ENCODE results near the gene LSM10.

DNA sequence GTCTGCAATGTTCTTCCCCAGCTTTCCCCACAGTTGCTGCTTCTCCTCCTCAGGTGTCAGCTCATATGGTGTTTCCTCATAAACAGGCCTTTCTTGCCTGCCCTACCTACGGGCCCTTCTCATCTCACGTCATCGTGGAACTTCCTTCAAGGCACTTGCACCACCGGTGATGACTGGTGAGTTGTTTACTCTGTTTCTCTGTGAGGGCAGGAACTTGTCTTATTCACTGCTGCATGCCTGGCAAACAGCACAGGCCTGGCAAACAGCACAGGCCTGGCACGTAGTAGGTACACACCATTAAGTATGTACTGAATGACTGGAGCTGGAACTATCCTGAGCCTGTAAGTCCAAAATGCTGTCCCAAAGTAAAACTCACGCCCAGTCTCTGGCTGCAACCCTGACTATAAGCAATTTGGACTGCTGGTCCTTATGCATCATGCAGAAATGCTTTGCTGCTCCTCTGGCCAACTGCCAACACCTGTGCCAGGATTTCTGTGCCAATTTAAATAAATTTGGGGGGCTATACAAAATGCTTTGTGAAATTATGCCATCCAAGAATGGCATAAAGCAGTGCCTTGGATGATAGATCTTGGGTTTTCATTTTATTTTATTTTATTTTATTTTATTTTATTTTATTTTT lies 37.7 kb downstream of the LSM10 start:
- TF ChIP-seq, protein P1, sequence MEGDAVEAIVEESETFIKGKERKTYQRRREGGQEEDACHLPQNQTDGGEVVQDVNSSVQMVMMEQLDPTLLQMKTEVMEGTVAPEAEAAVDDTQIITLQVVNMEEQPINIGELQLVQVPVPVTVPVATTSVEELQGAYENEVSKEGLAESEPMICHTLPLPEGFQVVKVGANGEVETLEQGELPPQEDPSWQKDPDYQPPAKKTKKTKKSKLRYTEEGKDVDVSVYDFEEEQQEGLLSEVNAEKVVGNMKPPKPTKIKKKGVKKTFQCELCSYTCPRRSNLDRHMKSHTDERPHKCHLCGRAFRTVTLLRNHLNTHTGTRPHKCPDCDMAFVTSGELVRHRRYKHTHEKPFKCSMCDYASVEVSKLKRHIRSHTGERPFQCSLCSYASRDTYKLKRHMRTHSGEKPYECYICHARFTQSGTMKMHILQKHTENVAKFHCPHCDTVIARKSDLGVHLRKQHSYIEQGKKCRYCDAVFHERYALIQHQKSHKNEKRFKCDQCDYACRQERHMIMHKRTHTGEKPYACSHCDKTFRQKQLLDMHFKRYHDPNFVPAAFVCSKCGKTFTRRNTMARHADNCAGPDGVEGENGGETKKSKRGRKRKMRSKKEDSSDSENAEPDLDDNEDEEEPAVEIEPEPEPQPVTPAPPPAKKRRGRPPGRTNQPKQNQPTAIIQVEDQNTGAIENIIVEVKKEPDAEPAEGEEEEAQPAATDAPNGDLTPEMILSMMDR (IDR thresholded peaks at IDR 0.05; ENCODE audit: extremely low read depth in 1 of 2, insufficient read depth in 1 of 2, low read depth in 1 of 2, low read length in 2 of 2): no peak
- TF ChIP-seq, protein P2, sequence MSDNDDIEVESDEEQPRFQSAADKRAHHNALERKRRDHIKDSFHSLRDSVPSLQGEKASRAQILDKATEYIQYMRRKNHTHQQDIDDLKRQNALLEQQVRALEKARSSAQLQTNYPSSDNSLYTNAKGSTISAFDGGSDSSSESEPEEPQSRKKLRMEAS (IDR thresholded peaks at IDR 0.05; ENCODE audit: insufficient read depth, insufficient read length): no peak
- TF ChIP-seq POLR2AphosphoS5 (IDR thresholded peaks at IDR 0.05; ENCODE audit: insufficient read depth, low read depth, low read length): no peak
- TF ChIP-seq FOS (IDR thresholded peaks at IDR 0.05; ENCODE audit: borderline replicate concordance, insufficient read depth, low read length): no peak

Data from endothelial cell of umbilical vein (primary cell).